Suprapubic skin (tissue), 4 donors: ENCODE data around the gene FAM193B. TPM values are rescaled to one million over a fixed set of nuclear protein-coding genes. Genes with fewer than 3 reads are reported as not detected.
A peak's percentile ranks its signal among the peaks of the same experiment; 100 is the strongest.

Experiments
- DNase-seq, 2 donors: peaks; one replicate each; pipeline ENCODE4 v3.0.0-alpha.2; 2019; ENCODE audit warnings: low spot score in 2 of 2
- H3K27ac ChIP-seq: fragments of 200-600 bp; sonication (generic); one replicate; pipeline ENCODE4 v1.5.1; 2019
- H3K27me3 ChIP-seq: fragments of 200-600 bp; sonication (generic); one replicate; pipeline ENCODE4 v1.5.1; 2019
- H3K36me3 ChIP-seq: fragments of 200-600 bp; sonication (generic); one replicate; pipeline ENCODE4 v1.5.1; 2019
- H3K4me1 ChIP-seq: fragments of 200-600 bp; sonication (generic); one replicate; pipeline ENCODE4 v1.5.1; 2019
- H3K4me3 ChIP-seq: fragments of 200-600 bp; sonication (generic); one replicate; pipeline ENCODE4 v1.5.1; 2019; ENCODE audit warnings: mild to moderate bottlenecking
- H3K9me3 ChIP-seq: fragments of 200-600 bp; sonication (generic); one replicate; pipeline ENCODE4 v1.5.1; 2019
- EP300 ChIP-seq: sonication (generic); formaldehyde crosslinking; IDR thresholded peaks from one replicate; pipeline ENCODE4 v1.6.1; 2017; ENCODE audit warnings: antibody characterized with exemption
- POLR2A ChIP-seq, 2 donors: fragments of 450-650 bp; IDR thresholded peaks; one replicate each; pipeline ENCODE4 v1.6.1; 2017; ENCODE audit warnings: antibody characterized with exemption in 2 of 2, mild to moderate bottlenecking in 2 of 2, moderate library complexity in 2 of 2
- POLR2AphosphoS5 ChIP-seq, 3 donors: sonication (generic); formaldehyde crosslinking; IDR thresholded peaks; one replicate each; pipeline ENCODE4 v1.6.1; 2017; ENCODE audit warnings: antibody characterized with exemption in 3 of 3
- WGBS: methylation state at CpG from one replicate; pipeline ENCODE4 v1.1.5; 2018; 5-methylcytosine and 5-hydroxymethylcytosine counted together
- total RNA-seq, 4 donors: library from RNA; depleted of rRNA; stranded (reverse); fragments of >200 nt; gene quantifications; one replicate each; pipeline ENCODE4 v1.1.0, GENCODE V29; 2016
- TF ChIP-seq, protein P1 (sequence below), 2 donors: fragments of 200-600 bp in 1 of 2; fragments of 450-650 bp in 1 of 2; sonication (generic) in 1 of 2; IDR thresholded peaks; one replicate each; pipeline ENCODE4 v1.5.1; 2016 to 2019; ENCODE audit warnings: antibody characterized with exemption in 2 of 2, mild to moderate bottlenecking in 1 of 2, moderate library complexity in 1 of 2

Gene FAM193B
- total RNA-seq, 4 donors from 2014 or later = 55.6 to 328 (median 78.2) TPM

DNA sequence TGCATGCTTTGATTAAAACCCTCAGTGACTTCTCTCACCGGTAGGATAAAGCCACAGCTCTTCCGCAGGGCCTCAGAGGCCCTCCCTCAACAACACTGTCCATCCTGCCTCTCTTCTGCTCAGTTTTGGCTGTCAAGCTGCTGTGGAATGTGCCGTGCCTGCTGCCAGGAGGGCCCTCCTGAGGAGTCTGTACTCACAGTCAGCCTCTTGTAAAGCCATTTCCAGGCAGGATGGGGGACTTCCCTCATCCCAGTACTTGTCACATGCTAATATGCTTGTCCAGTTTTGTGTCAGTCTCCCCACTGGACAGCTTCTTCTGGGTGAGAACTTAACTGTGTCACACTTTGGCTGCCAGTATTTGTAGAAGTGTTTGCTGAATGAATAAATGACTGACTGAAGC is 23.7 kb downstream of the FAM193B start:
- 75% methylated on average over 3 of the region's 3 CpGs for WGBS
- peak in 1 of 2 donors; percentile 28 for DNase-seq
- TF ChIP-seq EP300 = no peak
- no peak for TF ChIP-seq POLR2AphosphoS5 (IDR thresholded peaks at IDR 0.05)
- TF ChIP-seq, protein P1, sequence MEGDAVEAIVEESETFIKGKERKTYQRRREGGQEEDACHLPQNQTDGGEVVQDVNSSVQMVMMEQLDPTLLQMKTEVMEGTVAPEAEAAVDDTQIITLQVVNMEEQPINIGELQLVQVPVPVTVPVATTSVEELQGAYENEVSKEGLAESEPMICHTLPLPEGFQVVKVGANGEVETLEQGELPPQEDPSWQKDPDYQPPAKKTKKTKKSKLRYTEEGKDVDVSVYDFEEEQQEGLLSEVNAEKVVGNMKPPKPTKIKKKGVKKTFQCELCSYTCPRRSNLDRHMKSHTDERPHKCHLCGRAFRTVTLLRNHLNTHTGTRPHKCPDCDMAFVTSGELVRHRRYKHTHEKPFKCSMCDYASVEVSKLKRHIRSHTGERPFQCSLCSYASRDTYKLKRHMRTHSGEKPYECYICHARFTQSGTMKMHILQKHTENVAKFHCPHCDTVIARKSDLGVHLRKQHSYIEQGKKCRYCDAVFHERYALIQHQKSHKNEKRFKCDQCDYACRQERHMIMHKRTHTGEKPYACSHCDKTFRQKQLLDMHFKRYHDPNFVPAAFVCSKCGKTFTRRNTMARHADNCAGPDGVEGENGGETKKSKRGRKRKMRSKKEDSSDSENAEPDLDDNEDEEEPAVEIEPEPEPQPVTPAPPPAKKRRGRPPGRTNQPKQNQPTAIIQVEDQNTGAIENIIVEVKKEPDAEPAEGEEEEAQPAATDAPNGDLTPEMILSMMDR (IDR thresholded peaks at IDR 0.05) = no peak
- TF ChIP-seq POLR2A (IDR thresholded peaks at IDR 0.05) = no peak
- peaks cover 20% of the 10 kb centered on the region for H3K4me1 ChIP-seq
- no peak overlapping the region for H3K4me3 ChIP-seq
- no peaks in the 10 kb centered on the region for H3K9me3 ChIP-seq
- H3K27ac ChIP-seq = peak overlapping the region; percentile 52
- H3K27me3 ChIP-seq = no peaks in the 10 kb centered on the region
- peaks cover 82% of the 10 kb centered on the region for H3K36me3 ChIP-seq

DNA sequence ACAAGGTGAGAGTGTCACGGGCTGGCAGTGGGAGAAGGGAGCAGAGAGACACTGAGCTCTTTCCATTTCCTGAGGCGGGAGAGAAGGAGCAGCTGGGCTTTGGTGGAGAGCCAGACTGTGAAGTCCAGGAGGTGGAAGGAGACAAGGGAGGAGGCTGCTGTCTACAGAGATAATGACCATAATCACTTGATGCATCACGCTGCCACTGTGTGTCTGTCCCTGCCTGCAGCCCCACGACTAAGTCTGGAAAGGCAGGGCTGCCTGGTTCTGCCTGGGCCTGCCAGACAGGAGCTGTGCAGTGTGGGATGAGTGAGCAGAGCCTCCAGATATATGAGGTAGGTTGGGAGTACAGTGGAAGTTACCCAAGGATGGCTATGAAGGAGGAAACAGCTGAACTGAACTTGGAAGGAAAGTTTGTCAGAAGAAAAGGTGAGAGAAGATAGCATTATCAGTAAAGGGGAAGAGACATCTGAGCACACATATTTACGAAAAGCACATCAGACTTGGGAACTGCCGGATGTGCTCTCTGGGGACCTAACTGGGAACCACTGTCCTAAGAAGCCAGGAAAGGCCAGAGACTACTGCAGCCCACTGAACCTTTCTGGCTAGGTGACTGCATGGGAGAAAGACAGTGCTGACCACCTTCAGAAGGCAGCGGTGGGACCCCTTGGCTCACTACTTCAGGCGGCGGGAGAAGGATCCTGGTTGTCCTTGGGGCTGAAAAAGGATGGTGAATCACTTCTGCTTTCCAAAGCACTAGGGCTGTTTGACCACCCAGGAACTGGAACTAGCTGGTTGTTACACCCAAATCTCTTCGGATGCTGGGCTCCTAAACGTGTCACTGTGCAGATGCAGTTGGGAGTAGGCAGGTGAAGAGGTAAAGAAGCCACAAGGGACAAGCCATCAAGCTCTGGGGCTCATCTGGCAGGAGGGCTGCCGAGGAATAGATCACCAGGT is 24.8 kb downstream of the FAM193B start:
- 76% methylated on average over 12 of the region's 12 CpGs for WGBS
- no peaks in the 10 kb centered on the region for H3K9me3 ChIP-seq
- no peak overlapping the region for H3K4me3 ChIP-seq
- no peaks in the 10 kb centered on the region for H3K27me3 ChIP-seq
- H3K4me1 ChIP-seq = peaks cover 20% of the 10 kb centered on the region
- TF ChIP-seq, protein P1 (IDR thresholded peaks at IDR 0.05) = no peak
- TF ChIP-seq EP300 (no peak), POLR2A (IDR thresholded peaks at IDR 0.05) (no peak), POLR2AphosphoS5 (IDR thresholded peaks at IDR 0.05) (no peak)
- peak; percentile 43 to 49 for DNase-seq
- peaks cover 82% of the 10 kb centered on the region for H3K36me3 ChIP-seq
- H3K27ac ChIP-seq = peak overlapping the region; percentile 52

DNA sequence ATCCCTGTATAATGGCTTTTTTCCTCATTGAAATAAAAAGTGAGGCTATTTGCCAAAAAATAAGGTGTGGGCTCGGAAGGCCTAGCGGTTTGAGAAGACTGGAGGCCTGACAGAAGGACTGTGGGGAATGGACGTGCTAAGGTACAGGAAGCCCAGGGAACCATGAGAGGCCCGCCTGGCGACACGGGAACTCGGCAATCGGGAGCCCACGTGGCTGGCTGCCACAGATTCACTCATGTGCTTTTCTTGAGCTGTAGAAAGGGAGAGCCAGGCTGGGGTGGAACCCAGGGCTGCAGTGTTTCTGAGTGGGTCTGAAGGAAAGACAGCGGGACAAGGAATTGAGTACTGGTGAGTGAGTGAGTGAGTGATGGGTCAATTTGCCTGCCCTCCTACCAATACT is 25.7 kb downstream of the FAM193B start:
- DNase-seq = peak; percentile 44 to 45
- Histone ChIP-seq H3K4me1 (peaks cover 20% of the 10 kb centered on the region), H3K27me3 (no peaks in the 10 kb centered on the region), H3K27ac (no peak overlapping the region), H3K9me3 (no peaks in the 10 kb centered on the region), H3K4me3 (no peak overlapping the region), H3K36me3 (peaks cover 84% of the 10 kb centered on the region)
- TF ChIP-seq EP300 = no peak
- TF ChIP-seq, protein P1 (IDR thresholded peaks at IDR 0.05) = no peak
- TF ChIP-seq POLR2A (IDR thresholded peaks at IDR 0.05) = no peak
- WGBS = 85% methylated on average over 10 of the region's 10 CpGs

DNA sequence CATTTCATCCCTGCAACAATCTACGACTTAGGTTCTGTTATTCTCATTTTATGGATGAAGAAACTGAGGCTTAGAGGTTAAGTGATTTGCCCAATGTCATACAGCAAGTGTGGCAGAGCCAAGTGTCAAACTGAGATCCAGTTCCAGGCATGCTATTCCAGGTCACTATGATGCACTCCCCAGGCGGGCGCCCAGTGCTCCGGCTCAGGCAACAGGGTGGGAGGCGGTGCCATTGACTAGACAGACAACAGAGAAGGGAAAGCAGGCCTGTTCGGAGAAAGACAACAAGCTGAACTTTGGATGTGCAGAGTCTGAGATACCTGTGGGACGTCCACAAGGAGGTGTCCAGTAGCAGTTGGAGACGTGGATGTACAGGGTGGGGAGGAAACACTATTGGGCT is 26.8 kb downstream of the FAM193B start:
- no peak overlapping the region for H3K4me3 ChIP-seq
- DNase-seq = peak in 1 of 2 donors; percentile 63
- H3K27ac ChIP-seq = no peak overlapping the region
- TF ChIP-seq, protein P1 (IDR thresholded peaks at IDR 0.05) = no peak
- TF ChIP-seq POLR2AphosphoS5 (IDR thresholded peaks at IDR 0.05) (no peak), POLR2A (IDR thresholded peaks at IDR 0.05) (no peak), EP300 (no peak)
- no peaks in the 10 kb centered on the region for H3K27me3 ChIP-seq
- 90% methylated on average over 8 of the region's 8 CpGs for WGBS
- H3K9me3 ChIP-seq = no peaks in the 10 kb centered on the region
- peaks cover 20% of the 10 kb centered on the region for H3K4me1 ChIP-seq
- H3K36me3 ChIP-seq = peaks cover 87% of the 10 kb centered on the region

DNA sequence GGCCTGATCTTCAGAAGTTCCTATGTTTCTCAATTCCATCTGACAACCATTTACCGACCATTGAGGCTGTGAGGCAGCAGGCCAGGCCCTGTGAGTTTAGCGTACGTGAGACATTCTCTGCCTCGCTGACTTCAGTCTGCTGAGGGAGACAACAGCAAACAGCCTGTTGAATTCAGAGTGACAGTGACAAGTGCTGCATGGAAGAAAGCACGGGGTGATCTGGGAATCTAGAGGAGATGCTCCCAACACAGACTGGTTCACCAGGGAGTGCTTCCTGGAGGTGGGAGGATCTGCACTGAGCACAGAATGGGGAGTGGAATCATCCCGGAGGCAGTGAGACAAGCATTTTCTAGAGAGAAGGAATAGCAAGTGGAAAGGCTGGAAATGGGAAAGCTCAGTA is 27.6 kb downstream of the FAM193B start:
- peak in 1 of 2 donors; percentile 20 for DNase-seq
- Histone ChIP-seq H3K4me3 (no peak overlapping the region), H3K4me1 (peaks cover 20% of the 10 kb centered on the region), H3K36me3 (peaks cover 87% of the 10 kb centered on the region), H3K27ac (no peak overlapping the region), H3K27me3 (no peaks in the 10 kb centered on the region), H3K9me3 (no peaks in the 10 kb centered on the region)
- TF ChIP-seq POLR2AphosphoS5 (IDR thresholded peaks at IDR 0.05) (no peak), POLR2A (IDR thresholded peaks at IDR 0.05) (no peak), EP300 (no peak)
- TF ChIP-seq, protein P1 (IDR thresholded peaks at IDR 0.05) = no peak
- 93% methylated on average over 6 of the region's 6 CpGs for WGBS
